PFSK-1 (cell line): Measurements from ENCODE around the gene SLMAP.

Experiments used
- FOXP2 ChIP-seq: optimal IDR thresholded peaks from 2 replicates; pipeline ENCODE3; 2011; ENCODE audit warnings: borderline replicate concordance, control low read depth, inconsistent platforms; ENCODE audit not compliant: insufficient read depth; ENCODE audit errors: extremely low read length, extremely low read depth
- POLR2AphosphoS5 ChIP-seq: IDR thresholded peaks from 2 replicates; pipeline ENCODE4 v1.6.1; 2012; ENCODE audit warnings: low read depth, mild to moderate bottlenecking, control low read depth, low read length, moderate library complexity
- REST ChIP-seq, 2 experiments: IDR thresholded peaks; 2 replicates each; pipeline versions ENCODE4 v1.6.1 to v1.8.0; 2011 to 2012; ENCODE audit warnings: low read depth in 2 of 2, low read length in 2 of 2, control low read depth in 1 of 2, inconsistent platforms in 1 of 2, mild to moderate bottlenecking in 1 of 2, moderate library complexity in 1 of 2; ENCODE audit not compliant: insufficient read depth in 1 of 2
- SIN3A ChIP-seq: IDR thresholded peaks from 2 replicates; pipeline ENCODE4 v1.6.1; 2012; ENCODE audit warnings: mild to moderate bottlenecking, low read length, moderate library complexity, borderline replicate concordance; ENCODE audit not compliant: insufficient read depth
- TAF1 ChIP-seq: IDR thresholded peaks from 2 replicates; pipeline ENCODE4 v1.6.1; 2012; ENCODE audit warnings: low read length, control low read depth, borderline replicate concordance; ENCODE audit not compliant: insufficient read depth

The SLMAP gene

GRCh38 chr3:57963811-57964346, 207.8 kb downstream of the SLMAP start:
- TF ChIP-seq REST (IDR thresholded peaks at IDR 0.05; ENCODE audit: insufficient read depth in 1 of 2, low read depth in 2 of 2, low read length in 2 of 2) (no peak), SIN3A (no peak), TAF1 (no peak), POLR2AphosphoS5 (no peak), FOXP2 (no peak)

- TF ChIP-seq FOXP2, result no peak
- no peak for TF ChIP-seq REST (IDR thresholded peaks at IDR 0.05; ENCODE audit: insufficient read depth in 1 of 2, low read depth in 2 of 2, low read length in 2 of 2)
- TF ChIP-seq POLR2AphosphoS5, result no peak
- TF ChIP-seq SIN3A, result no peak
- TF ChIP-seq TAF1, result no peak
These were observed 210.7 kb downstream of the SLMAP start for GRCh38 chr3:57966829-57967228.

GRCh38 chr3:57967590-57967989, 211.5 kb downstream of the SLMAP start:
- TF ChIP-seq TAF1 (no peak), REST (IDR thresholded peaks at IDR 0.05; ENCODE audit: insufficient read depth in 1 of 2, low read depth in 2 of 2, low read length in 2 of 2) (no peak), POLR2AphosphoS5 (no peak)

- TF ChIP-seq TAF1 (no peak), POLR2AphosphoS5 (no peak), SIN3A (no peak), FOXP2 (no peak), REST (IDR thresholded peaks at IDR 0.05; ENCODE audit: insufficient read depth in 1 of 2, low read depth in 2 of 2, low read length in 2 of 2) (no peak)
These were observed 212.4 kb downstream of the SLMAP start for GRCh38 chr3:57968501-57968900.

- TF ChIP-seq POLR2AphosphoS5 (no peak), FOXP2 (no peak), SIN3A (no peak), TAF1 (no peak), REST (IDR thresholded peaks at IDR 0.05; ENCODE audit: insufficient read depth in 1 of 2, low read depth in 2 of 2, low read length in 2 of 2) (no peak)
These were observed 215.9 kb downstream of the SLMAP start for GRCh38 chr3:57971975-57972374.
